CD4-positive, alpha-beta T cell treated with Interleukin-21 for 1 hour (primary cell): Measurements from ENCODE around the gene LHPP.

Experiments used
- DNase-seq: peaks from one replicate; pipeline ENCODE4 v3.0.0-alpha.2; 2020

LHPP gene

GRCh38 chr10:124473070-124473469, 11.4 kb downstream of the LHPP start:
- no peak for DNase-seq

- no peak for DNase-seq
Measured at GRCh38 chr10:124474514-124475070, 13.0 kb downstream of the LHPP start.

- no peak for DNase-seq
Measured at GRCh38 chr10:124476043-124476725, 14.6 kb downstream of the LHPP start.

- DNase-seq = no peak
Measured at GRCh38 chr10:124477614-124478363, 16.2 kb downstream of the LHPP start.

- DNase-seq = no peak
Measured at GRCh38 chr10:124478515-124478914, 16.9 kb downstream of the LHPP start.

GRCh38 chr10:124480860-124481259, 19.2 kb downstream of the LHPP start:
- no peak for DNase-seq

GRCh38 chr10:124481717-124482116, 20.1 kb downstream of the LHPP start:
- DNase-seq = no peak

GRCh38 chr10:124482236-124482800, 20.7 kb downstream of the LHPP start:
- DNase-seq = no peak

- no peak for DNase-seq
Measured at GRCh38 chr10:124482876-124483275, 21.3 kb downstream of the LHPP start.

- DNase-seq = no peak
Measured at GRCh38 chr10:124484031-124484430, 22.4 kb downstream of the LHPP start.

GRCh38 chr10:124484661-124485060, 23.0 kb downstream of the LHPP start:
- no peak for DNase-seq

GRCh38 chr10:124486635-124487034, 25.0 kb downstream of the LHPP start:
- no peak for DNase-seq

GRCh38 chr10:124491105-124491504, 29.5 kb downstream of the LHPP start:
- no peak for DNase-seq

- no peak for DNase-seq
Measured at GRCh38 chr10:124492266-124492665, 30.6 kb downstream of the LHPP start.

- peak; percentile 7 for DNase-seq
Measured at GRCh38 chr10:124493214-124493882, 31.7 kb downstream of the LHPP start.

- no peak for DNase-seq
Measured at GRCh38 chr10:124494046-124494807, 32.6 kb downstream of the LHPP start.

- DNase-seq = no peak
Measured at GRCh38 chr10:124495162-124495561, 33.5 kb downstream of the LHPP start.

- no peak for DNase-seq
Measured at GRCh38 chr10:124495725-124496124, 34.1 kb downstream of the LHPP start.

GRCh38 chr10:124496150-124496549, 34.5 kb downstream of the LHPP start:
- DNase-seq = no peak

- no peak for DNase-seq
Measured at GRCh38 chr10:124496620-124497019, 35.0 kb downstream of the LHPP start.

GRCh38 chr10:124497196-124497881, 35.7 kb downstream of the LHPP start:
- no peak for DNase-seq

GRCh38 chr10:124498056-124498455, 36.4 kb downstream of the LHPP start:
- no peak for DNase-seq
